BE2C (cell line): Measurements from ENCODE around the gene TNFAIP8.

Source experiments
- DNase-seq: peaks from one replicate; pipeline ENCODE4 v3.0.0-alpha.2; 2020
- H3K27me3 ChIP-seq: fragments of 250-450 bp; sonication (Bioruptor Pico); 2 replicates; pipeline ENCODE4 v1.5.1; 2020; ENCODE audit warnings: mild to moderate bottlenecking
- H3K36me3 ChIP-seq: fragments of 250-450 bp; sonication (Bioruptor Pico); 2 replicates; pipeline ENCODE4 v1.5.1; 2020; ENCODE audit warnings: mild to moderate bottlenecking
- H3K4me1 ChIP-seq: fragments of 250-450 bp; sonication (Bioruptor Pico); 2 replicates; pipeline ENCODE4 v1.5.1; 2020
- H3K4me3 ChIP-seq: 2 replicates; pipeline ENCODE4 v1.5.1; 2011; ENCODE audit warnings: low read depth, low read length
- H3K9me3 ChIP-seq: fragments of 250-450 bp; sonication (Bioruptor Pico); 2 replicates; pipeline ENCODE4 v1.5.1; 2020
- CTCF ChIP-seq: IDR thresholded peaks from 2 replicates; pipeline ENCODE4 v1.5.1; 2012; ENCODE audit warnings: mild to moderate bottlenecking, low read depth, low read length

The TNFAIP8 gene

GRCh38 chr5:119365847-119366539 lies 10.2 kb downstream of the TNFAIP8 start:
- no peak for TF ChIP-seq CTCF
- no peaks in the 10 kb centered on the region for H3K4me1 ChIP-seq
- H3K36me3 ChIP-seq = no peaks in the 10 kb centered on the region
- no peak for DNase-seq
- H3K4me3 ChIP-seq = no peak overlapping the region
- H3K9me3 ChIP-seq = no peaks in the 10 kb centered on the region
- H3K27me3 ChIP-seq = no peaks in the 10 kb centered on the region

- no peaks in the 10 kb centered on the region for H3K27me3 ChIP-seq
- no peaks in the 10 kb centered on the region for H3K36me3 ChIP-seq
- no peak for DNase-seq
- H3K9me3 ChIP-seq = no peaks in the 10 kb centered on the region
- H3K4me3 ChIP-seq = no peak overlapping the region
- no peak for TF ChIP-seq CTCF
- no peaks in the 10 kb centered on the region for H3K4me1 ChIP-seq
Measured at GRCh38 chr5:119366540-119366881, 10.7 kb downstream of the TNFAIP8 start.

- Histone ChIP-seq H3K9me3 (no peaks in the 10 kb centered on the region), H3K36me3 (no peaks in the 10 kb centered on the region), H3K4me3 (no peak overlapping the region), H3K4me1 (no peaks in the 10 kb centered on the region), H3K27me3 (no peaks in the 10 kb centered on the region)
- no peak for TF ChIP-seq CTCF
- no peak for DNase-seq
Measured at GRCh38 chr5:119367502-119368237, 11.9 kb downstream of the TNFAIP8 start.

GRCh38 chr5:119368238-119368630 lies 12.4 kb downstream of the TNFAIP8 start:
- Histone ChIP-seq H3K4me3 (no peak overlapping the region), H3K4me1 (no peaks in the 10 kb centered on the region), H3K36me3 (no peaks in the 10 kb centered on the region), H3K9me3 (no peaks in the 10 kb centered on the region), H3K27me3 (no peaks in the 10 kb centered on the region)
- TF ChIP-seq CTCF = no peak
- DNase-seq = no peak

GRCh38 chr5:119370486-119370885 lies 14.7 kb downstream of the TNFAIP8 start:
- Histone ChIP-seq H3K36me3 (no peaks in the 10 kb centered on the region), H3K4me3 (no peak overlapping the region), H3K27me3 (no peaks in the 10 kb centered on the region), H3K9me3 (no peaks in the 10 kb centered on the region), H3K4me1 (no peaks in the 10 kb centered on the region)
- no peak for TF ChIP-seq CTCF
- no peak for DNase-seq

GRCh38 chr5:119371146-119371545 lies 15.3 kb downstream of the TNFAIP8 start:
- no peak for DNase-seq
- TF ChIP-seq CTCF = no peak
- Histone ChIP-seq H3K4me1 (no peaks in the 10 kb centered on the region), H3K4me3 (no peak overlapping the region), H3K36me3 (no peaks in the 10 kb centered on the region), H3K9me3 (no peaks in the 10 kb centered on the region), H3K27me3 (no peaks in the 10 kb centered on the region)
